ENCODE data around the gene LRRC7. TPM values are rescaled to one million over a fixed set of nuclear protein-coding genes. Genes with fewer than 3 reads are reported as not detected.

Gene LRRC7
- total and polyA plus RNA-seq, 11 donors, result 0.25 to 4.1 (median 0.49) TPM; not detected in 1

GRCh38 chr1:69940816-69941215, 373.1 kb downstream of the LRRC7 start:
- no peak for DNase-seq
- no peaks in the 10 kb centered on the region for H3K27me3 ChIP-seq
- intact Hi-C loops (cut with DNase I), result no loop called here
- no peak for TF ChIP-seq POLR2A (IDR thresholded peaks at IDR 0.05)
- no peak for TF ChIP-seq CTCF (IDR thresholded peaks at IDR 0.05)
- no peak overlapping the region for H3K4me3 ChIP-seq
- no peaks in the 10 kb centered on the region for H3K4me1 ChIP-seq
- H3K36me3 ChIP-seq, result no peaks in the 10 kb centered on the region
- WGBS, 4 donors, result 71 to 75% (median 74%) methylated on average over 3 of the region's 3 CpGs
- ATAC-seq, result no peak
- peaks cover 0 to 27% (median 0%) of the 10 kb centered on the region in 12 donors for H3K9me3 ChIP-seq
- no peak overlapping the region for H3K27ac ChIP-seq

- TF ChIP-seq POLR2A (IDR thresholded peaks at IDR 0.05) (no peak), CTCF (IDR thresholded peaks at IDR 0.05) (no peak)
- Histone ChIP-seq H3K4me3 (no peak overlapping the region), H3K36me3 (no peaks in the 10 kb centered on the region), H3K4me1 (no peaks in the 10 kb centered on the region), H3K27ac (no peak overlapping the region), H3K27me3 (no peaks in the 10 kb centered on the region), H3K9me3 (peaks cover 0 to 32% (median 3%) of the 10 kb centered on the region in 12 donors)
- no peak for ATAC-seq
- intact Hi-C loops (cut with DNase I), result no loop called here
- 85 to 88% (median 87%) methylated on average over 3 of the region's 3 CpGs for WGBS, 4 donors
- no peak for DNase-seq
Observed at GRCh38 chr1:69943030-69943429, 375.3 kb downstream of the LRRC7 start.

- peaks cover 0 to 32% (median 3%) of the 10 kb centered on the region in 12 donors for H3K9me3 ChIP-seq
- no peaks in the 10 kb centered on the region for H3K36me3 ChIP-seq
- intact Hi-C loops (cut with DNase I), result no loop called here
- WGBS, 4 donors, result 80 to 85% (median 83%) methylated on average over 2 of the region's 2 CpGs
- H3K4me1 ChIP-seq, result no peaks in the 10 kb centered on the region
- H3K27me3 ChIP-seq, result no peaks in the 10 kb centered on the region
- DNase-seq (no peak), ATAC-seq (no peak)
- TF ChIP-seq POLR2A (IDR thresholded peaks at IDR 0.05) (no peak), CTCF (IDR thresholded peaks at IDR 0.05) (no peak)
- H3K4me3 ChIP-seq, result no peak overlapping the region
- H3K27ac ChIP-seq, result no peak overlapping the region
Observed at GRCh38 chr1:69946935-69947334, 379.2 kb downstream of the LRRC7 start.

- DNase-seq (no peak), ATAC-seq (no peak)
- Histone ChIP-seq H3K9me3 (peaks cover 0 to 29% (median 3%) of the 10 kb centered on the region in 12 donors), H3K27ac (no peak overlapping the region), H3K4me1 (no peaks in the 10 kb centered on the region), H3K36me3 (no peaks in the 10 kb centered on the region), H3K27me3 (no peaks in the 10 kb centered on the region), H3K4me3 (no peak overlapping the region)
- intact Hi-C loops (cut with DNase I), result no loop called here
- WGBS, 4 donors, result 77 to 88% (median 84%) methylated on average over 3 of the region's 3 CpGs
- no peak for TF ChIP-seq POLR2A (IDR thresholded peaks at IDR 0.05)
- no peak for TF ChIP-seq CTCF (IDR thresholded peaks at IDR 0.05)
Observed at GRCh38 chr1:69947837-69948236, 380.1 kb downstream of the LRRC7 start.
